GM18858 (cell line): ENCODE data around the gene EFHC2.

ENCODE experiments used
- ATAC-seq: cut with Tn5 transposase; IDR thresholded peaks from one replicate; pipeline ENCODE4 v1.9.1; 2021; ENCODE audit not compliant: unreplicated experiment

The EFHC2 gene

GRCh38 chrX:44156726-44157125, 186.7 kb downstream of the EFHC2 start:
- ATAC-seq = no peak

- no peak for ATAC-seq
These were observed 188.3 kb downstream of the EFHC2 start for GRCh38 chrX:44155126-44155525.

- no peak for ATAC-seq
These were observed 190.6 kb downstream of the EFHC2 start for GRCh38 chrX:44152852-44153251.

- ATAC-seq = no peak
These were observed 196.3 kb downstream of the EFHC2 start for GRCh38 chrX:44147130-44147529.

- ATAC-seq = no peak
These were observed 199.1 kb downstream of the EFHC2 start for GRCh38 chrX:44144177-44144945.

GRCh38 chrX:44143061-44143602, 200.3 kb downstream of the EFHC2 start:
- no peak for ATAC-seq

- ATAC-seq = no peak
These were observed 213.3 kb downstream of the EFHC2 start for GRCh38 chrX:44130189-44130588.

- no peak for ATAC-seq
These were observed 230.1 kb downstream of the EFHC2 start for GRCh38 chrX:44113337-44113736.

GRCh38 chrX:44106864-44107263, 236.6 kb downstream of the EFHC2 start:
- ATAC-seq = no peak

- no peak for ATAC-seq
These were observed 238.1 kb downstream of the EFHC2 start for GRCh38 chrX:44105228-44105913.

- ATAC-seq = no peak
These were observed 238.8 kb downstream of the EFHC2 start for GRCh38 chrX:44104699-44105098.

GRCh38 chrX:44101281-44101680, 242.2 kb downstream of the EFHC2 start:
- no peak for ATAC-seq

- no peak for ATAC-seq
These were observed 244.1 kb downstream of the EFHC2 start for GRCh38 chrX:44099366-44099765.
